Fibroblast of upper back skin (primary cell): ENCODE data around the gene ZSWIM4.
A peak's percentile ranks its signal among the peaks of the same experiment; 100 is the strongest.

Experiments used
- DNase-seq: peaks from one replicate; pipeline ENCODE4 v3.0.0-alpha.2; 2013

ZSWIM4 gene

GRCh38 chr19:13880059-13881043 is 85.1 kb downstream of the ZSWIM4 start:
- peak; percentile 94 for DNase-seq

- peak; percentile 56 for DNase-seq
Observed at GRCh38 chr19:13881251-13881691, 86.0 kb downstream of the ZSWIM4 start.
